HG02885 (cell line): Measurements from ENCODE around the gene PRXL2B.
"Not testable (repeated sequence)": the region's sequence is repeated elsewhere in the genome, so short reads cannot be mapped to it uniquely, and the experiment has no call there.

ENCODE experiments used
- ATAC-seq: cut with Tn5 transposase; IDR thresholded peaks from one replicate; pipeline ENCODE4 v1.9.1; 2021; ENCODE audit warnings: mild to moderate bottlenecking; ENCODE audit not compliant: unreplicated experiment, poor library complexity

PRXL2B gene

GRCh38 chr1:2550309-2550861, 36.2 kb upstream of the PRXL2B start:
- not testable (repeated sequence) for ATAC-seq

- ATAC-seq, result not testable (repeated sequence)
These were observed 35.0 kb upstream of the PRXL2B start for GRCh38 chr1:2551544-2551943.

GRCh38 chr1:2552189-2552588, 34.4 kb upstream of the PRXL2B start:
- no peak for ATAC-seq

GRCh38 chr1:2553076-2553475, 33.5 kb upstream of the PRXL2B start:
- not testable (repeated sequence) for ATAC-seq

- ATAC-seq, result no peak
These were observed 32.5 kb upstream of the PRXL2B start for GRCh38 chr1:2553871-2554620.

- no peak for ATAC-seq
These were observed 31.8 kb upstream of the PRXL2B start for GRCh38 chr1:2554621-2555387.

GRCh38 chr1:2555634-2556276, 30.8 kb upstream of the PRXL2B start:
- peak; percentile 40 for ATAC-seq

GRCh38 chr1:2556277-2556677, 30.3 kb upstream of the PRXL2B start, which contains the start of gene TNFRSF14:
TNFRSF14 (plus strand) TSS chr1:2556371; CDS start chr1:2556665, 294 bp downstream.
- peak; percentile 37 for ATAC-seq

- peak; percentile 17 for ATAC-seq
These were observed 29.7 kb upstream of the PRXL2B start for GRCh38 chr1:2556678-2557481.

GRCh38 chr1:2557482-2558400, 28.8 kb upstream of the PRXL2B start:
- no peak for ATAC-seq

GRCh38 chr1:2558420-2558819, 28.2 kb upstream of the PRXL2B start:
- no peak for ATAC-seq

- no peak for ATAC-seq
These were observed 27.7 kb upstream of the PRXL2B start for GRCh38 chr1:2558861-2559260.

- ATAC-seq, result no peak
These were observed 26.9 kb upstream of the PRXL2B start for GRCh38 chr1:2559509-2560298.

- no peak for ATAC-seq
These were observed 26.1 kb upstream of the PRXL2B start for GRCh38 chr1:2560299-2561073.

GRCh38 chr1:2561446-2561845, 25.1 kb upstream of the PRXL2B start:
- no peak for ATAC-seq

GRCh38 chr1:2561898-2562895, 24.4 kb upstream of the PRXL2B start:
- ATAC-seq, result no peak
